Central memory CD4-positive, alpha-beta T cell (primary cell): ENCODE results near the gene LIN7A.
"Not testable (repeated sequence)": the region's sequence is repeated elsewhere in the genome, so short reads cannot be mapped to it uniquely, and the experiment has no call there.

Experiments
- DNase-seq: peaks from one replicate; pipeline ENCODE4 v3.0.0; 2022

LIN7A gene

GRCh38 chr12:80802652-80803400 lies 134.9 kb downstream of the LIN7A start:
- no peak for DNase-seq

GRCh38 chr12:80798281-80798680 lies 139.5 kb downstream of the LIN7A start:
- DNase-seq = no peak

- DNase-seq = no peak
These were observed 143.2 kb downstream of the LIN7A start for GRCh38 chr12:80794551-80794950.

- DNase-seq = no peak
These were observed 144.9 kb downstream of the LIN7A start for GRCh38 chr12:80792861-80793260.

- no peak for DNase-seq
These were observed 145.9 kb downstream of the LIN7A start for GRCh38 chr12:80791863-80792262.

GRCh38 chr12:80788407-80788806 lies 149.3 kb downstream of the LIN7A start:
- not testable (repeated sequence) for DNase-seq

- not testable (repeated sequence) for DNase-seq
These were observed 154.7 kb downstream of the LIN7A start for GRCh38 chr12:80782963-80783470.

GRCh38 chr12:80781313-80781712 lies 156.4 kb downstream of the LIN7A start:
- no peak for DNase-seq

- DNase-seq = no peak
These were observed 157.0 kb downstream of the LIN7A start for GRCh38 chr12:80780746-80781145.

- no peak for DNase-seq
These were observed 159.7 kb downstream of the LIN7A start for GRCh38 chr12:80778005-80778541.

GRCh38 chr12:80777587-80777986 lies 160.1 kb downstream of the LIN7A start:
- no peak for DNase-seq

GRCh38 chr12:80776706-80777105 lies 161.0 kb downstream of the LIN7A start:
- no peak for DNase-seq

GRCh38 chr12:80770958-80771357 lies 166.8 kb downstream of the LIN7A start:
- no peak for DNase-seq

- no peak for DNase-seq
These were observed 168.1 kb downstream of the LIN7A start for GRCh38 chr12:80769553-80770140.

GRCh38 chr12:80766897-80767296 lies 170.8 kb downstream of the LIN7A start:
- DNase-seq = no peak

GRCh38 chr12:80766210-80766609 lies 171.5 kb downstream of the LIN7A start:
- DNase-seq = no peak

- DNase-seq = no peak
These were observed 173.9 kb downstream of the LIN7A start for GRCh38 chr12:80763874-80764273.

- DNase-seq = no peak
These were observed 175.9 kb downstream of the LIN7A start for GRCh38 chr12:80761838-80762237.

GRCh38 chr12:80756875-80757274 lies 180.9 kb downstream of the LIN7A start:
- no peak for DNase-seq

- DNase-seq = no peak
These were observed 183.5 kb downstream of the LIN7A start for GRCh38 chr12:80754274-80754673.

GRCh38 chr12:80752464-80752863 lies 185.3 kb downstream of the LIN7A start:
- DNase-seq = no peak

GRCh38 chr12:80749456-80749855 lies 188.3 kb downstream of the LIN7A start:
- no peak for DNase-seq

- DNase-seq = no peak
These were observed 189.9 kb downstream of the LIN7A start for GRCh38 chr12:80747800-80748199.

GRCh38 chr12:80745851-80746505 lies 191.8 kb downstream of the LIN7A start:
- DNase-seq = no peak
